ENCODE measurements around the gene PPP4C.
A peak's percentile ranks its signal among the peaks of the same experiment; 100 is the strongest.
"Not testable (repeated sequence)": the region's sequence is repeated elsewhere in the genome, so short reads cannot be mapped to it uniquely, and the experiment has no call there.

Gene PPP4C

DNA sequence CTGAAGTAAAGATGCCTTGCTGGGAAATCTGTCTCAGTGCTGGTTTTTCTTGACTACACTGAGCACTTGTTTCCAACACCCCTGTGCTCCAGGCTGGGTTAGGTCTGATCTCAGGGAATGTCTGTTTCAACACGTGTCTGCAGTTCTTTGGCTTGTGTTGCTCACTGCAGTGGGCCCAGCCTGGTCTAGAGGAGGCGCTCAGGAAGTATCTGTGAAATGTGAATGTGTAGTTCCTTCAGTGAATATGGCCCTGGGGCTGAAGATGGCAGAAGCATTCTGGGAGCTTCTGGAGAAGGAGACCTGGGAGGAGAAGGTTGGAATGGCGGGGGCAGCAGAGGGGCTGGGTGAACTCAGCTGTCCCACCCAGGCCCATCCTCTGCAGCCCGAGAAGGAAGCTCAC lies 28.3 kb downstream of the PPP4C start:
- no peak for DNase-seq

DNA sequence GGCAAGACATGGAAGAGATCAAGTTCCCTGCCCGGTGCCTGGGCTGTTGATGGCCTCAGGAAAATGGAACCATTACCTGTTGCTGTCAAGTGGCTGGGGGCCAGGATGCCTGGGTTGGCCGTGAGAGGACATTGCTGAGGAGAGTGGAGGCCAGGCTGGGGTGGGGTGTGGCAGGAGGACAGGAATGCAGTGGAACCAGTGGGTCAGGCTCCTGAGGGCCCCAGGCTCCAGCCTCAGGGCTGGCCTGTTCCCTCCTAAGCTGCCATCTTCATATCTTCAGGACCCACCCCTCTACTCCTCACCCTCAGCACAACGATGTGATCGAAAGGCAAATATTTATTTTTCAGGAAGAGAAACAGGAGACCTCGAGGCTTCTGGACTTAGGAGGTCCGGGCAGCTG lies 28.7 kb downstream of the PPP4C start:
- no peak for DNase-seq

DNA sequence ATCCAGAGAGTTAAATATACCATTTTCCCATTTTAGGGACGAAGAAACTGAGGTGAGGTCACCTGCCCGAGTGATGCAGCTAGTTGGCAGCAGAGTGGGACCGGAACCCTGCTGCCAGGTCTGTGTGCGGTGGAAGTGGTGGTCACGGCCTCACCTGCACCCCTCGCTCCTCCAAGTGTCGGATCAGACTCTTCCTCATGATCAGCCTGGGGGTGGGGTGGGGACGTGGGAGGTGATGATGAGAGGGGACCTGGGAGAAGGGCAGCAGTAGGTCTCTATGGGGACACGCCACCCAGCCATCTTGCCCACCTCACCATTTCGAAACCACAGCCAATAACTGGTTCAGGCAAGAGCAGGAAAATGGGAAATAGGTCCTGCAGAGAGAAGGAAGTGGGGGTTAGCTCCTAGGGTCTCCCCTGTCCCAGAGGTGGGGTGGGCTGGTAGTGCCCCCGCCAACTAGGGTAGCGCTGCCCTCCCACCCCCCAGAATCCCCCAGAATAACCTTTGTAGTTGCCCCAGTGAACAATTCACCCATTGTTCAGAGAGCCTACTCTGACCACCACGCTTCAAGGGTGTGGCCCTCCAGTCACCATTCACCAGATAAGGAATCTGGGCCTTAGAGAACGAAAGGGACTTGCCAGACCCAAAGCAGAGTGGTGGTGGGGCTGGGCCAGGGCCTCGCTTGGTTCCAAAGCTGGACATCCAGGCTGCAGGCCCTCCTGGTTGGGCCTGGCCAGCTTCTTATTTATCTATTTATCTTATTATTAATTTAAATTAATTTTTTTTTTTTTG lies 32.5 kb downstream of the PPP4C start:
- no peak for DNase-seq

DNA sequence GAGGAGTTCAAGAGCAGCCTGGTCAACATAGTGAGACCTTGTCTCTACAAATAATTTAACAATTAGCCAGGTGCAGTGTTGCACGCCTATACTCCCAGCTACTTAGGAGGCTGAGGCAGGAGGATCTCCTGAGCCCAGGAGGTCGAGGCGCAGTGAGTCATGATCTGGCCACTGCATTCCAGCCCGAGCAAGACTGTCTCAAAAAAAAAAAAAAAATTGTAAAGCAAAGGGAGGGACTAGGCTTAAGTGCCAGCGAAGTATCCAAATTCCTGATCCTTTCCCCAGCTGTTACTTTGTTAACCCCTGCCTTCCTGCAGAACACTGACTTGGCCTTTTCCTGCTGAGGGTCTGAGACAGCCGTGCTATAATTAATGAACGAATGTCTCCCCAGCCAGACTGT lies 34.9 kb downstream of the PPP4C start:
- DNase-seq, result no peak

DNA sequence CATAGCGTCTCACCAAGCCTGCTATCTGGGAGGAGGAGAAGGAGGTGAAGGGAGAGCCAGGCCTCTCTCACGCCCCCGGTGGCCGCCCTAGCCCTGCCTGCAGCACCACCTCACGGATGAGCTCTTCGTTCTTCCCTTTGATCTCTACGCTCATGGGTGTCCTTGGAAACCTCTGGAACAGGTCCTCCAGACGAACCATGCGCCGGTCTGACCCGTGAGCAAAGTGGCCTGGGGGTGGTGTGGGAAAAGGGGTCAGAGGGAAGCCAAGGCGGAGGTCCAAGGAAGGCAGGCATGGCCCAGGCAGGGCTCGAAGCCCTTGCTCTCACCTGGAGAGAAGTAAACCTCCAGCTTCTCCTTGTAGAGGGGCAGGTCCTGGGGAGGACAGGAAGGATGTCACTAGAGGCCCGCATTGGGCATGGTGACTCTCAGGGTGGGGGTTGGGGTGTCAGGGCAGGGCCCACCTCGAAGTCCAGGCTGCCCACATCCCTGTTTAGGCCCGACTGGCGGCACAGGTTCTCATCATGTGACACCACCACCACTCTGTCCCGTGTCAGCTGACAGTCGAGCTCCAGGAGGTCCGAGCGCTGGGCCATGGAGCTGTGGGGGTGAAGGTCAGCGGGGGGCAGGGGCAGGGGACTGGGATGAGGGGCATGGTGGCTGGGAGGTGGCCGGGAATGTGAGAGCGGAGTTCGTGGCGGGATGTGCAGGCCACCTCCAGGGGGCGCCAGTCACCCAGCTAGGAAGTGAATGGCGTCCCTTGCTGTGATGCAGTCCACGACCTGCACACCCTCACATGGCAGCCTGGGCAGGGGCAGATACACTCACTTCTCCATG lies 36.6 kb downstream of the PPP4C start:
- DNase-seq, result peak; percentile 70

DNA sequence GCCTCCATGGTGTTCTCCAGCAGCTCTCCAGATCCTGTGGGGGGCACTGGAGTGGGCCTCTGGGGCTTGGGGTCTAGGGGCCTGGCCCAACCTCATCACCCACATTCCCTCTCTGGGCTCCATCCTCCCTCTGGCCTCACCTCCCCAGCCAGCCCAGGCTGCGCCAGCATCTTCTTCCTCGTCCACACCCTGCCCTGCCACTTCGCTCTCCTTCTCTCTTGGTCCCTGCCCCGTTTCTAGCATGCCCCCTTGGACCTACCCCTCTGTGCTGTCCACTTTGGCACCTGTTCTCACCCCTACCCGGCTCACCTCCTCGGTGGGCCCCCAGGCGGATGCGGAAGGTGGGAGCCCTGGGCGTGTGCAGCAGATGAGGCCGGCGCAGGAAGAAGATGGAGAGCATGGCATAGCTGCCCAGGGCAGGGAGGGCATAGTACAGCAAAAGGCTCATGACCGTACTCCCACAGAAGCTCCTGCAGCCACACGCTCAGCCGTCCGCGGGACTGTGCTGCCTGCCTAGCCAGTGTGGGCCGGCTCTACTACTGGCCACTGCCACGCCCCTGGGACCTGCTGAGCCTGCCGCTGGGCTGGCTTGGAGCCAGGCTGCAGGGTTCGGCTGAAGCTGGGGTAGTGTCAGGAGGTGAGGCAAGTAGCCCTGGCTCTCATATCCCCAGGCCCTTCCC lies 37.4 kb downstream of the PPP4C start, which contains the start of gene GDPD3:
Gene GDPD3 (minus strand): TSS at position 507 of the 680 bp plus-strand sequence. CDS start 59 bp downstream, at position 448.
- DNase-seq, result no peak

DNA sequence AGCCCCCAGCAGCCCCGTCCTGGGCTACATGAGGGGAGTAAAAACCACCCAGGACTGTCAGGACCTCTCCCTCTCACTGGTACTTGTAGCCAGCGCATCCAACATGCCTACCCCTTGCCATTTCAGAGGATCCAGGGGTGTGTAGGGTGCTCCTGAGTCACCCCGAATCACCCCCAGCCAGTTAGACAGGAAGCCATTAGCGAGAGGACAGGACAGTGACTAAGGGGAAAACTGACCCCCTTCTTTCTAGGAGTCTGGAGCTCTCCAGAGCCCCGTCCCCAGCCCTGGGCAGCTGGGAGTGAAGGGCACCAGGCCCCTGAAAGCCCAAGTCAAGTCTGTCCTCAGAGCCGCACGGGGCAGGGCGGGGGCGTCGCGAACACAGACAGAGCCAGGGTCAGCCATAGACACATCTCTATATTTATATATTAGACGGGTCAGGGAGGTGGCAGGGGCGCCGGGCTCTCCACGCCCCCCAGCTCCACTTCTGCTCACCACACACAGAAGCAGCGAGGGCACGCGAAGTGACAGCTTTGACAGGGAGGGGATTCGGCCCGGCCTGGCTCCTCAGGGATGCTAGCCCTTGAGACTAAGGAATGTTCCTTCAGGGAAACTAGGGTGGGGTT lies 38.0 kb downstream of the PPP4C start:
- DNase-seq, result no peak

DNA sequence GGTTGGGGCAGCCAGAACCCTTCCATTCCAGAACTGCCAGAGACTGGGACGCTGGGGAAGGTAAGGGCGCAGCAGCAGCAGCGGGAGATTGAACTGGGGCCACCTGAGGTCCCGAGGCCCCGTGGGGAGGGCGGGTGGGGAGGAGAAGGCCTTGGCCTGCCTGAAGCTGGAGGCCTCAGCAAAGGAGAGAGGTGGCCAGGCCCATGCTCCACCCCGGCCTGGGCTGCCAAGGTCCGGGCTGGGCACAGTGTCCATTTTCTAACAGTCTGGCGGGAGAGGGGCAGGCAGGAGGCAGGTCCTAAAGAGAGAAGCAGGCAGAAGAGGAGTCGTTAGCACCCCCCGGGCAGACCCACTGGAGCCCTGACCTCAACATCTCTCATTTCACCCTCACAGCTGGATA lies 38.6 kb downstream of the PPP4C start:
- DNase-seq, result no peak

DNA sequence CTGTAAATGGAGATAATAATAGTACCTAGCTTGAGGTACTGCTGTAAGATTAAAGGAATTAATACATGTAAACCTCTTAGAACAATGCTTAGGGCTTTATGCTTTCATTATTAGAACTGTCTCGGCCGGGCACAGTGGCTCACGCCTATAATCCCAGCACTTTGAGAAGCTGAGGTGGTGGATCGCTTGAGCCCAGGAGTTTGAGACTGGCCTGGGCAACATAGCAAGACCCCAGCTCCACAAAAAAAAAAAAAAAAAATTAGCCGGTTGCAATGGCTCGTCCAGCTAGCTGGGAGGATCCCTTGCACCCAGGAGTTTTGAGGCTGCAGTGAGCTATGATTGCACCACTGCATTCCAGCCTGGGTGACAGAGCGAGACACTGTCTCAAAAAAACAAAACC lies 39.0 kb downstream of the PPP4C start:
- DNase-seq, result not testable (repeated sequence)

DNA sequence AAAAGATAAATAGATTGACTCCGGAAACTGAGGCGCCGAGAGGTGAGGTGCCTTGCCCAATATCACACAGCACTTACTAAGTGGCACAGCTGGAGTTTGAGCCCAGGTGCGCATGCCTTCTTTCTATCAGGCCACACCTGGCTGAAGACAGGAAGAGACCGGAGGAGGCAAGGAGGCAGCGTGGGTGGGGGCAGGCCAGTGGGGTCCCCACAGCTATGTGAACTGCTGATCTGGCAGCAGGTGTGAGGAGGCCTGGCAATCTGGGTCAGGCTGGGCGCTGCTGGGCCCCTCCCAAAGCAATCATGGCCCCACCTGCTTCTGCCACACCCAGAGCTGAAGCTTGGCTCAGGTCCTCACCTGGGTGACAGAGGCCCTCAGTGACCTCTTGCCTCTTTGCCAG lies 39.4 kb downstream of the PPP4C start:
- DNase-seq, result no peak

DNA sequence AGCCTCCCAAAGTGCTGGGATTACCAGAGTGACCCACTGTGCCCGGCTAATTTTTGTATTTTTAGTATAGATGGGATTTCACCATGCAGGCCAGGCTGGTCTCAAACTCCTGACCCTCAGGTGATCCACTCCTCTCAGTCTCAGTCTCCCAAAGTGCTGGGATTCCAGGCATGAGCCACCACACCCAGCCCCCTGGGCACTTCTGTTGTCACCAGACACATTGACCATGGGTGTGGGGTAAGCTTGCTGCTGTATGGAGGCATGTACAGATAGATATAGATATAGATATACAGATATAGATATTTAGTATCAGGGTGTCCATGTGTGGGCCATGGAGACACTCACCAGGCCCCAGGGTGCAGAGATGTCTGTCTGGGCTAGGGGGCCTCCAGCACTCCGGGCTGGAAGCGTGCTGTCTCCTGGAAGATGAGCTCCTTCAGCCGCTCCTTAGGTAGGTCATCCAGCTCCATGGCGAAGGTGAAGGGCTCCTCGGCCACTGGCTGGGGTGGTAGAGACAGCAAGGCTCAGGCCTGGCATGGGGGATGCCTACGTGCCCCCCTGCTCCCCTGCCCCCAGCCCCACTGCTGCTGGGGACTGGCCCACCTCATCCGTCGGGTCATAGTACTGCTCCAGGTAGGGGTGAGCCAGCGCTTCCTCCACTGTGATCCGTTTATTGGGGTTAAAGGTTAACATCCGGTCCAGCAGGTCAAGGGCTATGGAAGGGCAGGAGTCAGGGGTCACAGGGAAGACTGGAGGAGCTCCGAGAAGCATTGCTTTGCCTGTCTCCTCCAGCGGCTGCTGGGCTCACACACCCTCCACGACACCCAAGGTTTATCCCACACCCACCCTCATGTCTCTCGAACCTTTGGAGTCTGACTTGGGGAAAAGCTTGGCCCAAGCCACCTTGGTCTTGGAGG lies 40.8 kb downstream of the PPP4C start:
- DNase-seq, result no peak

DNA sequence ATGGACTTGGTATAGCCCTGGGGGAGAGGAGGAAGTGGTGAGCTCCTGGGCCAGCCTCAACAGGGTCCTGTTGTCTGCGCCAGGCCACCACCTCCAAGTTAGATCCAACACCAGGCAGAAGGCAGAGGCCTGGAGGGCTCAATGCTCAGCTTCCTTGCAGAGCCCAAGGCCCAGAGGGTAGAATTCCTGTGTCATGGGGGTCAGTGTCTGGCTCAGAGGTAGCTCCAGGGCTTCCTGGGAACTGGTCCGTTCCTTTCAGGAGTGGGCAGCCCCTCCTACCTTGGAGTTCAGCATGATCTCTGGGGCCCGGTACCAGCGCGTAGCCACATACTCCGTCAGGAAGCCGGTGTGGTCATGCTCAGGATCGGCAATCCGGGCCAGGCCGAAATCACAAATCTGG lies 42.0 kb downstream of the PPP4C start:
- no peak for DNase-seq

DNA sequence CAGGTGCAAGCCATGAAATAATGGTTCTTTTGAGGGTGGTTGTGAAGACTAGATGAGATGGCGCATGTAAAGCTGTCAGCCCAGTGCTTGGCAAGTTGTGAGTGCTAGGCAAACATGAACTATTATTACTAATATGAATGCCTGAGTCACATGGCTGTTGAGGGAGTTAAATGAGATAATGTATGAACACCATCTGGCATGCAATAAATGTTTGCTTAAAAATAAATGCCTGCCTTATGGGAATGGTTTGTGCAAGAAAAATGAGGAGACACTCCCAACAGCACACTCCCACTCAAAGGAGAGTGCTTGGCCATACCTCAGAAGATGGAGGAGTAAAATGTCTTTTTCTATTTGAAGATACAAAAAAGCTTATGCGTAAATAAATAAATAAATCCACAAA lies 43.6 kb downstream of the PPP4C start:
- no peak for DNase-seq

DNA sequence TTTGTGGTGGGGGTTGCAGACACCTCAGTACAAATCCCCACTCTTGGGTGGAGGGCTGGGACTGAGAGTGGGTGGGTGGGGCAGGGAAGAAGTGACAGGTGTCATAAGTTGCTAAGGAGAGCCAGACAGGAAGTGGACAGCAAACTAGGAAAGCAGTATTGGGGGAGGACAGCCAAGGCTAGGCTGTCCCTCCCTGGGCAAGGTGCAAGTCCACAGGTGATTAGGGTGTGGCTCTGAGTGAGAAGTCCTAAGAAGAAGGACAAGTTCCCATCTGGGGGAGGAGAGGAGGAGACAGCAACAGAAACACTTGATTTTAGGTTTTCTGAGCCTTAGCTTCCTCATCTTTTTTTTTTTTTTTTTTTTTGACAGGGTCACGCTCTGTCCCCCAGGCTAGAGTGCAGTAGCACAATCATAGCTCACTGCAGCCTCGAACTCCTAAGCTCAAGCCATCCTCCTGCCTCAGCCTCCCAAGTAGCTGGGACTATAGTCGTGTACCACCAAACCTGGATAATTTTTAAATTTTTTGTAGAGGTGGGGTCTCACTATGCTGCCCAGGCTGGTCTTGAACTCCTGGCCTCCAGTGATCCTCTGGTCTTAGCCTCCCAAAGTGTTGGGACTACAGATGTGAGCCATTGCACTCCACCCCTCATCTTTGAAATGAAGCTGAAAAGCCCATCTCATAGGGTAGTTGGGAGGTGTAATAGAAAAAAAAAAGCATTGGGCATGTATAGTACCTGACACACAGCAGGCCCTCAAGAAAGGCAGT lies 44.7 kb downstream of the PPP4C start:
- DNase-seq, result no peak

DNA sequence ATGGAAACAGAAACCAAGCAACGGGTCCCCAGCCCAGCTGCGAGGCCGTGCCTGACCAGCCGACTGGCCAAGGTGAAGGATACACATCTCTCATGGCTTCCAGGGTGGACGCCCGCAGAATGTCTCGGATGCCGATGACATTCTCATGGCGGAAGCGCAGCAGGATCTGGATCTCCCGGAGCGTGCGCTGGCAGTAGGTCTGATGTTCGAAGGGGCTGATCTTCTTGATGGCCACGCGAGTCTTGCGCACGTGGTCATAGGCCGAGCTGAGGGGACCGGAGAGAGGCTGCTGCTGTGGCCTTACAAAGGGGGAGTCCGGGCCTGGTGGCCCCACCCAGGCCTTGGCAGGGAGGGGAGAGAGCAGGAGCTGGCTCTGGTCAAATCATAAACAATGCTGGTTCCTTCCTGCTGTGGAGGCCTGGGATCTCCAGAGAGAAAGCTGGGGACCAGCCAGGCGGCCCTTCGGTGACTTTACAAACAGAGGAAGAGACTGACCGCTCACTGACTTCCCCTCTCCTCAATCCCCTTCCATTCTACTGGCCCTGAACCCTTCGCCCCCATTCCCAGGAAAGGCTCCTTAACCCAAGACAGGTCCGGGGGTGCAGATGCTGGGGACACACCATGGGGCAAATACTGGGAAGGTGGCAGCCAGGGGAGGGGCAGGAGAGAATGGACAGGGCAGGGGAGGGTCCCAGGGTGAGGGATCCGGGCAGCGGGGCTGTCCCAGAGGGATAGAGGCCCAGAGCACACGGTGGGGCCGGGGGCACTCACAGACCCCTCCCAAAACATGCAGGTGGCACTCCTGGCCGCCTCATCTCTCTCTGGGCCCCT lies 46.2 kb downstream of the PPP4C start:
- no peak for DNase-seq

DNA sequence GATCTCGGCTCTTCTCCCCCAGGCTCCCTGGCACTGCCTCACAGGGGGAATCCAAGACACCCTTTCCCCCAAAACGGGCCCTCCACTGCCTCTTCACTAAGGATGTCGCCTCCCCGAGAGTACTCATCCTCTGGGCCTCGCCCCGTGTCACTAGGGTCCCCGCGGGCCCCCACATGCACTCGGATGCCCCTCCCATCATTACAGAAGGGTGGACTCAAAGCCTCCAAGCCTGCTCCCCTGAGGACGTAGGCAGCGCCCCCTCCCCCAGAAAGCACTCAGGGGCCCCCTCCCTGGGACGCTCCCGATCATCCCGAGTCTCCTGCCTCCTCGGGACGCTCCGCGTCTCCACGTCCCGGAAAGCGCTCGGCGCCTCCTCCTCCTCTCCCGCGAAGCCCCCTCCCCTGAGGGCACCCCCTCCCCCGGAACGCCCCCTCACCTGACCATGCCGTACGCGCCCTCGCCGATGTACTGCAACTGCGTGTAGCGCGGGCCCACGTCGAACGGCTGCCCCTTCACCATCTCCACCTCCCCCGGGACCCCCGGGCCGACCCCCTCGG lies 46.9 kb downstream of the PPP4C start:
- DNase-seq, result peak; percentile 22

DNA sequence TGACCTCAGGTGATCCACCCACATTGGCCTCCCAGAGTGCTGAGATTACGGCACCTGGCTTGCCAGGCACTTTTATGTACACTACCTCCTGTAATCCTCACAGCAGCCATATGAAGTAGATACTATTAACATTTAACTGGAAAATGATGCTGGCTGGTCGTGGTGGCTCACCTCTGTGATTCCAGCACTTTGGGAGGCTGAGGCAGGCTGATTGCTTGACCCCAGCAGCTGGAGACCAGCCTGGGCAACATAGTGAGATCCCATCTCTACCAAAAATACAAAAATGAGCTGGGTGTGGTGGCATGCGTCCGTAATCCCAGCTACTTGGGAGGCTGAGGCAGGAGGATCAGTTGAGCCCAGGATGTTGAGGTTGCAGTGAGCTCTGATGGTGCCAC lies 49.2 kb downstream of the PPP4C start:
- DNase-seq, result no peak

DNA sequence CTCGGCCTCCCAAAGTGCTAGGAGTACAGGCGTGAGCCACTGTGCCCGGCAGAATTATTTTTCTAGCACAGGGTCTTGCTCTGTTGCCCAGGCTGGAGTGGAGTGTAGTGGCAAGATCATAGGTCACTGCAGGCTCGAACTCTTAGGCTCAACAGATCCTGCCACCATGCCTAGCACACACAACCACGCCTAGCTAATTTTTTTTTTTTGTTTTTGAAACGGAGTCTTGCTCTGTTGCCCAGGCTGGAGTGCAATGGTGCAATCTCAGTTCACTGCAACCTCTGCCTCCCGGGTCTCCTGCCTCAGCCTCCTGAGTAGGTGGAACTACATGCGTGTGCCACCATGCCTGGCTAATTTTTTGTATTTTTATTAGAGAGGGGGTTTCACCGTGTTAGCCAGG lies 49.9 kb downstream of the PPP4C start:
- not testable (repeated sequence) for DNase-seq

DNA sequence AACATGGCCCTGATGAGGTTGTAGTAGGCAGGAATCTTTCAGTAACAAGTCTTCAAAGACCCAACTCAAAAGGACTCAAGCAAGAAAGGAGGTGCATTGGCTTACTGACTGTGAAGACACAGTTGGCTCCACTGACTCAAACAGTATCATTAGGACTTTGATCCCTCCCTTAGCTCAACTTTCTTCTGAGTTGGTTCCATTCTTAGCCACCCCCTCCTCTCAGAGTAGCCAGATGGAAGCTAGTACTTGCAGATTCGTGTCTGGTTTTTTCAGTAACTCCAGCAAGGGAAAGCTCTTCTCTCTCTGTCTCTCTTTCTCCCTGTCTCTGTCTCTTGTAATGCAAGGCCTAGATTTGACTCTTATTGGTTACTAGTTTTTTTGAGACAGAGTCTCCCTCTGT lies 52.2 kb downstream of the PPP4C start:
- no peak for DNase-seq
